Mucosa of descending colon (tissue), 3 donors: ENCODE data around the gene PRSS12. TPM values are rescaled to one million over a fixed set of nuclear protein-coding genes. Genes with fewer than 3 reads are reported as not detected.

ENCODE experiments used
- ATAC-seq: fragments of 200-7000 bp; cut with Tn5 transposase; one replicate; pipeline ENCODE4 v1.9.1; 2020; ENCODE audit warnings: mild to moderate bottlenecking, moderate library complexity
- DNase-seq, 3 donors: peaks; one replicate each; pipeline ENCODE4 v3.0.0-alpha.2; 2020
- H3K36me3 ChIP-seq: fragments of 200-600 bp; one replicate; pipeline ENCODE4 v1.8.0; 2021; ENCODE audit warnings: low read depth, mild to moderate bottlenecking
- H3K4me1 ChIP-seq: fragments of 200-600 bp; one replicate; pipeline ENCODE4 v1.8.0; 2021; ENCODE audit warnings: low read depth, mild to moderate bottlenecking
- H3K4me3 ChIP-seq: fragments of 200-600 bp; one replicate; pipeline ENCODE4 v1.8.0; 2021; ENCODE audit warnings: mild to moderate bottlenecking
- H3K9me3 ChIP-seq: fragments of 200-600 bp; one replicate; pipeline ENCODE4 v1.8.0; 2021; ENCODE audit warnings: mild to moderate bottlenecking
- intact Hi-C, 2 donors: fragments of 100-400 bp; cut with DNase I in 1 of 2; cut with micrococcal nuclease in 1 of 2; formaldehyde crosslinking; loops; one replicate each; pipeline versions ENCODE4 v1.11.0 to v1.11.1; 2022; cut with DNase I, micrococcal nuclease
- total RNA-seq, 3 donors: library from RNA; stranded (reverse); fragmentation: NEBNext Ultra II Directional in 2 of 3; extraction: Animal tissue kit (Norgen Biotek cat#: 25700) in 2 of 3; gene quantifications; one replicate each; pipeline versions ENCODE4 v1.2.1 to v1.2.4, GENCODE V29; 2021 to 2023
- TF ChIP-seq, protein P1 (sequence below): fragments of 200-600 bp; IDR thresholded peaks from one replicate; pipeline ENCODE4 v1.8.0; 2022; ENCODE audit warnings: antibody characterized with exemption, mild to moderate bottlenecking
- donor health status: DM: no; HTN: no; CAD: no; lungs with moderate emphysema.
- donor health status: DM: no; HTN: no; CAD: no.
- donor health status: DM: no; HTN: yes; CAD: no.

The PRSS12 gene
- total RNA-seq, 3 donors from 2014 or later, result 12.9 to 41.7 (median 31.1) TPM

DNA sequence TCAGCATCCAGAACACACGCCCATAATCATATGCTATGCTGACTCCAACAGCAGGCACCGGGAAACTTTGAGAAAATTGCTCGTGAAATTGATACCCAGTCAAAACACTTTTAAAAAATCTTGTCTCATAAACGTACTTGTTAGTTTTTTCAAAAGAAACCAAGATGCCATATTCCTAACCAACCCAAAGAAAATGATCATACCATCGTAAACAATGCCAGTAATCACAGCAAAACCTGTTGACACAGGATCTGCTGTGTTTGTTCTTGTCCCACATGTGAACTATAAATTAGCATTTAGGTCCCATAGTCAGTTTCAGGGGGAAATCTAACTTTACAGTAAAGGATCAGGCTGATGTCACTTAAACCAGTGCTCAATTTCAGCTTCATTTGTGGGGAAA lies 23.0 kb downstream of the PRSS12 start:
- Histone ChIP-seq H3K4me1 (no peaks in the 10 kb centered on the region), H3K4me3 (no peak overlapping the region), H3K36me3 (no peaks in the 10 kb centered on the region), H3K9me3 (no peaks in the 10 kb centered on the region)
- intact Hi-C loops, result no loop called here
- DNase-seq (no peak), ATAC-seq (no peak)
- TF ChIP-seq, protein P1, sequence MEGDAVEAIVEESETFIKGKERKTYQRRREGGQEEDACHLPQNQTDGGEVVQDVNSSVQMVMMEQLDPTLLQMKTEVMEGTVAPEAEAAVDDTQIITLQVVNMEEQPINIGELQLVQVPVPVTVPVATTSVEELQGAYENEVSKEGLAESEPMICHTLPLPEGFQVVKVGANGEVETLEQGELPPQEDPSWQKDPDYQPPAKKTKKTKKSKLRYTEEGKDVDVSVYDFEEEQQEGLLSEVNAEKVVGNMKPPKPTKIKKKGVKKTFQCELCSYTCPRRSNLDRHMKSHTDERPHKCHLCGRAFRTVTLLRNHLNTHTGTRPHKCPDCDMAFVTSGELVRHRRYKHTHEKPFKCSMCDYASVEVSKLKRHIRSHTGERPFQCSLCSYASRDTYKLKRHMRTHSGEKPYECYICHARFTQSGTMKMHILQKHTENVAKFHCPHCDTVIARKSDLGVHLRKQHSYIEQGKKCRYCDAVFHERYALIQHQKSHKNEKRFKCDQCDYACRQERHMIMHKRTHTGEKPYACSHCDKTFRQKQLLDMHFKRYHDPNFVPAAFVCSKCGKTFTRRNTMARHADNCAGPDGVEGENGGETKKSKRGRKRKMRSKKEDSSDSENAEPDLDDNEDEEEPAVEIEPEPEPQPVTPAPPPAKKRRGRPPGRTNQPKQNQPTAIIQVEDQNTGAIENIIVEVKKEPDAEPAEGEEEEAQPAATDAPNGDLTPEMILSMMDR, result no peak

- Histone ChIP-seq H3K9me3 (no peaks in the 10 kb centered on the region), H3K36me3 (no peaks in the 10 kb centered on the region), H3K4me3 (no peak overlapping the region), H3K4me1 (peaks cover 2% of the 10 kb centered on the region)
- intact Hi-C loops, result no loop called here
- DNase-seq (no peak), ATAC-seq (no peak)
- TF ChIP-seq, protein P1, result no peak
Observed at GRCh38 chr4:118327554-118328241, 25.1 kb downstream of the PRSS12 start.

GRCh38 chr4:118326585-118326984 lies 26.2 kb downstream of the PRSS12 start:
- TF ChIP-seq, protein P1, result no peak
- Histone ChIP-seq H3K4me3 (no peak overlapping the region), H3K36me3 (no peaks in the 10 kb centered on the region), H3K4me1 (peaks cover 2% of the 10 kb centered on the region), H3K9me3 (no peaks in the 10 kb centered on the region)
- DNase-seq (no peak), ATAC-seq (no peak)
- intact Hi-C loops, result no loop called here

DNA sequence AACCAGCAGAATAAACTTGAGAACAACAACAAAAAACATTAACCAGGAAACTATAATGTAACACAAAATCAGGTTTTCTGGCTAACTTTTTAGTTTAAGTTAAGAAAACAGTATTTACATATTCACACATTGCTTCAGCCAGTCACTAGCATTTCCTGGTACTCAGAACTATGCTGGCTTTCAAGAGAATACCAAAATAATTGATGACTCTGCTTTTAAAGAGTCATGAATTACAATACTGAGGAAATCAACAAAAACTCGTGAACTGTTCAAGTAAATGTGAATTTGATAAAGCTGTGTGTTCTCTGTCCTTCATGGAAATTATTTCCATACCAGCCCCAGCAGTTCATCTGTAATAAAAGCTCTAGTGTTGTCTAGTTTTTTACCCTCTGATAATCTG lies 27.4 kb downstream of the PRSS12 start:
- Histone ChIP-seq H3K36me3 (no peaks in the 10 kb centered on the region), H3K4me1 (peaks cover 2% of the 10 kb centered on the region), H3K9me3 (no peaks in the 10 kb centered on the region), H3K4me3 (no peak overlapping the region)
- intact Hi-C loops, result no loop called here
- ATAC-seq, result no peak
- no peak for DNase-seq
- TF ChIP-seq, protein P1, result no peak

- no peaks in the 10 kb centered on the region for H3K36me3 ChIP-seq
- DNase-seq (no peak), ATAC-seq (peak; percentile 52)
- TF ChIP-seq, protein P1, result no peak
- H3K4me1 ChIP-seq, result peaks cover 2% of the 10 kb centered on the region
- intact Hi-C loops, result no loop called here
- no peak overlapping the region for H3K4me3 ChIP-seq
- no peaks in the 10 kb centered on the region for H3K9me3 ChIP-seq
Observed at GRCh38 chr4:118322831-118323502, 29.8 kb downstream of the PRSS12 start.
